Smooth muscle cell (in vitro differentiated cells): Measurements from ENCODE around the gene LIN28A. TPM values are rescaled to one million over a fixed set of nuclear protein-coding genes. Genes with fewer than 3 reads are reported as not detected.

ENCODE experiments used
- DNase-seq: peaks from one replicate; lab custom pipeline; 2025; ENCODE audit not compliant: unreplicated experiment; lab: John Stamatoyannopoulos, UW
- H2AFZ ChIP-seq: fragments of 200-600 bp; sonication (generic); 2 replicates; pipeline ENCODE4 v1.6.0; 2016; ENCODE audit warnings: antibody characterized with exemption, low read depth, mild to moderate bottlenecking
- H3F3A ChIP-seq: fragments of 200-600 bp; sonication (generic); 2 replicates; pipeline ENCODE4 v1.6.0; 2017; ENCODE audit warnings: antibody characterized with exemption, low read depth
- H3K27ac ChIP-seq: fragments of 200-600 bp; sonication (generic); 2 replicates; pipeline ENCODE4 v1.5.1; 2016; ENCODE audit warnings: low read depth, mild to moderate bottlenecking
- H3K27me3 ChIP-seq: fragments of 200-600 bp; sonication (generic); 2 replicates; pipeline ENCODE4 v1.6.1; 2016; ENCODE audit warnings: low read depth, mild to moderate bottlenecking
- H3K36me3 ChIP-seq: fragments of 200-600 bp; sonication (generic); 2 replicates; pipeline ENCODE4 v1.5.1; 2016; ENCODE audit warnings: low read depth
- H3K4me1 ChIP-seq: fragments of 200-600 bp; sonication (generic); 2 replicates; pipeline ENCODE4 v1.5.1; 2016; ENCODE audit warnings: low read depth
- H3K4me2 ChIP-seq: fragments of 200-600 bp; sonication (generic); 2 replicates; pipeline ENCODE4 v1.6.0; 2016; ENCODE audit warnings: mild to moderate bottlenecking
- H3K4me3 ChIP-seq: fragments of 200-600 bp; sonication (generic); 2 replicates; pipeline ENCODE4 v1.5.1; 2016; ENCODE audit warnings: mild to moderate bottlenecking
- H3K79me2 ChIP-seq: fragments of 200-600 bp; sonication (generic); 2 replicates; pipeline ENCODE4 v1.6.0; 2016; ENCODE audit warnings: low read depth, mild to moderate bottlenecking
- H3K9ac ChIP-seq: fragments of 200-600 bp; sonication (generic); 2 replicates; pipeline ENCODE4 v1.6.0; 2016; ENCODE audit warnings: low read depth
- H3K9me3 ChIP-seq: fragments of 200-600 bp; sonication (generic); replicated peaks from 2 replicates; pipeline ENCODE4 v1.5.1; 2016; ENCODE audit warnings: low read depth
- H4K20me1 ChIP-seq: fragments of 200-600 bp; sonication (generic); 2 replicates; pipeline ENCODE4 v1.6.0; 2016; ENCODE audit warnings: low read depth
- CTCF ChIP-seq: fragments of 200-600 bp; sonication (generic); IDR thresholded peaks from 2 replicates; pipeline ENCODE4 v1.5.1; 2017; ENCODE audit warnings: borderline replicate concordance, mild to moderate bottlenecking, antibody characterized with exemption; ENCODE audit not compliant: insufficient read depth, poor library complexity, severe bottlenecking
- WGBS: methylation state at CpG from one replicate; pipeline ENCODE4 v1.1.7; 2016; ENCODE audit warnings: low lambda C conversion rate; 5-methylcytosine and 5-hydroxymethylcytosine counted together
- polyA plus RNA-seq: library from polyadenylated mRNA; unstranded; fragments of >200 nt; fragmentation: Nextera tagmentation; extraction: Ambion mirVana; gene quantifications from 2 replicates; pipeline ENCODE4 v1.2.1, GENCODE V29; 2016
- total RNA-seq: library from RNA; depleted of rRNA; stranded (reverse); fragments of >200 nt; gene quantifications from 2 replicates; pipeline ENCODE4 v1.2.3, GENCODE V29; 2014

Gene LIN28A
- total and polyA plus RNA-seq, 2 experiments from 2014 or later: 0.08 TPM; not detected in 1

GRCh38 chr1:26413031-26413430 lies 2.4 kb downstream of the LIN28A start:
- peaks cover 14% of the 10 kb centered on the region for H3F3A ChIP-seq
- H3K27ac ChIP-seq: no peak overlapping the region
- WGBS: 4% methylated on average over 1 of the region's 1 CpG
- H3K4me1 ChIP-seq: peaks cover 34% of the 10 kb centered on the region
- no peak overlapping the region for H3K4me3 ChIP-seq
- no peak for TF ChIP-seq CTCF
- peaks cover 32% of the 10 kb centered on the region for H3K27me3 ChIP-seq
- H3K79me2 ChIP-seq: peaks cover 9% of the 10 kb centered on the region
- H2AFZ ChIP-seq: no peak overlapping the region
- DNase-seq: no peak
- H3K9me3 ChIP-seq: no peaks in the 10 kb centered on the region
- no peak overlapping the region for H3K4me2 ChIP-seq
- no peaks in the 10 kb centered on the region for H3K36me3 ChIP-seq
- H3K9ac ChIP-seq: no peak overlapping the region
- H4K20me1 ChIP-seq: no peaks in the 10 kb centered on the region

- Histone ChIP-seq H3K9ac (no peak overlapping the region), H3K9me3 (no peaks in the 10 kb centered on the region), H3K4me3 (no peak overlapping the region), H3K4me1 (peaks cover 66% of the 10 kb centered on the region), H3K36me3 (no peaks in the 10 kb centered on the region), H2AFZ (no peak overlapping the region), H3K79me2 (peaks cover 9% of the 10 kb centered on the region), H4K20me1 (no peaks in the 10 kb centered on the region), H3F3A (peaks cover 8% of the 10 kb centered on the region), H3K4me2 (no peak overlapping the region), H3K27me3 (peaks cover 3% of the 10 kb centered on the region), H3K27ac (no peak overlapping the region)
- DNase-seq: peak; percentile 27
- WGBS: 22% methylated on average over 9 of the region's 9 CpGs
- TF ChIP-seq CTCF: peak; percentile 91
These were observed 6.6 kb downstream of the LIN28A start for GRCh38 chr1:26417111-26417759.

GRCh38 chr1:26418865-26419349 lies 8.3 kb downstream of the LIN28A start:
- no peak for TF ChIP-seq CTCF
- Histone ChIP-seq H3K27ac (no peak overlapping the region), H3K79me2 (no peaks in the 10 kb centered on the region), H3K4me1 (peaks cover 69% of the 10 kb centered on the region), H3K4me2 (no peak overlapping the region), H3K27me3 (no peaks in the 10 kb centered on the region), H3F3A (peaks cover 8% of the 10 kb centered on the region), H2AFZ (no peak overlapping the region), H4K20me1 (no peaks in the 10 kb centered on the region), H3K36me3 (no peaks in the 10 kb centered on the region), H3K4me3 (no peak overlapping the region), H3K9ac (no peak overlapping the region), H3K9me3 (no peaks in the 10 kb centered on the region)
- 30% methylated on average over 5 of the region's 5 CpGs for WGBS
- DNase-seq: no peak

GRCh38 chr1:26419494-26419893 lies 8.9 kb downstream of the LIN28A start:
- H3K4me2 ChIP-seq: no peak overlapping the region
- H3K27ac ChIP-seq: no peak overlapping the region
- H3K4me1 ChIP-seq: peaks cover 64% of the 10 kb centered on the region
- H3K27me3 ChIP-seq: no peaks in the 10 kb centered on the region
- H3K4me3 ChIP-seq: no peak overlapping the region
- no peak for DNase-seq
- H3K9ac ChIP-seq: no peak overlapping the region
- H3F3A ChIP-seq: peaks cover 8% of the 10 kb centered on the region
- H4K20me1 ChIP-seq: no peaks in the 10 kb centered on the region
- no peak for TF ChIP-seq CTCF
- 89% methylated on average over 2 of the region's 2 CpGs for whole genome bisulfite sequencing
- H3K9me3 ChIP-seq: no peaks in the 10 kb centered on the region
- no peaks in the 10 kb centered on the region for H3K36me3 ChIP-seq
- H2AFZ ChIP-seq: no peak overlapping the region
- H3K79me2 ChIP-seq: no peaks in the 10 kb centered on the region
